ENCODE results near the gene HEBP1. TPM values are rescaled to one million over a fixed set of nuclear protein-coding genes. Genes with fewer than 3 reads are reported as not detected.

The HEBP1 gene
- total RNA-seq, 1 donor from 2014 or later = 20.5 TPM

Other genes starting within 250 kb of the HEBP1 start
- 38.9 and 41.6 TPM in 2 replicates for gene APOLD1, start 214.6 kb downstream of the HEBP1 start, total RNA-seq
- gene DDX47, start 186.9 kb downstream of the HEBP1 start, total RNA-seq = 46.9 and 48.5 TPM in 2 replicates
- gene GPRC5A, start 108.7 kb downstream of the HEBP1 start, total RNA-seq = 0.89 and 1.8 TPM in 2 replicates
- not detected in 2 replicates for gene GPRC5D, start 48.1 kb downstream of the HEBP1 start, total RNA-seq
- gene FAM234B, start 44.1 kb upstream of the HEBP1 start, total RNA-seq = 7.3 and 10.5 TPM in 2 replicates
- gene GSG1, start 103.4 kb upstream of the HEBP1 start, total RNA-seq = not detected in 2 replicates
- gene EMP1, start 196.5 kb upstream of the HEBP1 start, total RNA-seq = 101 and 103 TPM in 2 replicates

Measured in dermis microvascular lymphatic vessel endothelial cell (primary cell).